ENCODE data around the gene PSMC4.

Gene PSMC4

DNA sequence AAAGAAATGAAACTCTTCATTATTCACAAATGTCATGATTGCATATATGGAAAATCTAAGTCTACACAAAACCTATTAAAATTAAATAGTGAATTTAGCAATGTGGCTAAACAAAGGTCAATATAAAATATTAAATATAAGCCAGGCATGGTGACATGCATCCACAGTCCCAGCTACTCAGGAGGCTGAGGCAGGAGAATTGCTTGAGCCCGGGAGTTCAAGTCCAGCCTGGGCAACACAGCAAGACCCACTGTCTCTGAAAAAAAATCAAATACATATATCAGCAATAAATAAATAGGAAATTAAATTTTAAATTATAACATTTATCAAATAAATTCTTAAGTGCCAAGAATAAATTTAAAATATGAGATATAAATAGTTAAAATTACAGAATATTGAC, 11.9 kb downstream of the PSMC4 start:
- Mint-ChIP-seq H3K36me3 (ENCODE audit: insufficient read depth) (peaks cover 37% of the 10 kb centered on the region), H3K27me3 (no peaks in the 10 kb centered on the region), H3K4me1 (ENCODE audit: low read depth in 2 of 2) (peaks cover 0 to 8% of the 10 kb centered on the region in 2 donors), H3K4me3 (no peak overlapping the region), H3K9me3 (peaks cover 4 to 11% of the 10 kb centered on the region in 2 donors), H3K27ac (no peak overlapping the region)
- no peak for ATAC-seq (replicated peaks)
- no peak for DNase-seq

DNA sequence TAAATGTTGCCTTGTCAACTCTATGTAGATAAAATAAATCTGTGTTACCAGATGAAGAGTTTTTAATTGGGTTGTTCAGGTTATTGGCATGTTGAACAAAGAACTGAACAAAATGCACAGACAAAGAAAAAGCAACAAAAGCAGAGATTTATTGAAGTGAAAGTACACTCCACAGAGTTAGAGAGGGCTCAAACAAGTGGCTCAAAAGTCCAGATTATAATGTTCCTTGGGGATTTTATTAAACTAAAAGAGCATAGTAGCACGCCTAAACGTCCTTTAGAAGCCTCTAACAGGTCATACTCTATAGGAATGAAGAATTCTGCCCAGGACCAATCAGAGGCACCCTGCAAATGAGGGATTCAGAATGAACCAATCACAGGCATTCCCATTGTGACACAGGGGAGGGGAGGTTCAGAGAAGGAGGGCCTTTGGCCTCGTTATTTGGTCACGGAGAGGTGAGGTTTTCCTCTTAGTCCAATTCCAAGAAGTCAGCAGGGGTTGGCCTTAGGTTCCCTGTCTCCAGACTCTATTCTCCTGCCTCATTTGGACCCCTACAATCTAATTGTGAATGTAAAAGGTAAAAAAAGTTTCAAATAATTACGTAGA, 12.8 kb downstream of the PSMC4 start:
- peaks cover 4 to 11% of the 10 kb centered on the region in 2 donors for H3K9me3 Mint-ChIP-seq
- peaks cover 29% of the 10 kb centered on the region for H3K36me3 Mint-ChIP-seq (ENCODE audit: insufficient read depth)
- H3K27me3 Mint-ChIP-seq, result no peaks in the 10 kb centered on the region
- no peak overlapping the region for H3K27ac Mint-ChIP-seq
- H3K4me1 Mint-ChIP-seq (ENCODE audit: low read depth in 2 of 2), result peaks cover 0 to 6% of the 10 kb centered on the region in 2 donors
- no peak overlapping the region for H3K4me3 Mint-ChIP-seq
- DNase-seq (no peak), ATAC-seq (replicated peaks) (no peak)

DNA sequence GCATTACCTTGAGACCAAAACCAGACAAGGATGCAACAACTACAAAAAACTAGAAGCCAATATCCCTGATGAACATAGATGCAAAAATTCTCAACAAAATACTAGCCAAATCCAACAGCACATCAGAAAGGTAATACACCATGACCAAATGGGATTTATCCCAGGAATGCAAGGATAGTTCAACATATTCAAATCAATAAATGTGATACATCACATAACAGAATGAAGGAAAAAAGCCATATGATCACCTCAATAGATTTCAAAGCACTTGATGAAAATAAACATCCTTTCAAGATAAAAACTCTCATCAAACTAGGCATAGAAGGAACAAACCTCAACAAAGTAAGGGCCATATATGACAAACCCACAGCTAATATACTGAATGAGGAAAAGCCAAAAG, 15.7 kb downstream of the PSMC4 start:
- peaks cover 11% of the 10 kb centered on the region for H3K36me3 Mint-ChIP-seq (ENCODE audit: insufficient read depth)
- ATAC-seq (replicated peaks) (no peak), DNase-seq (no peak)

DNA sequence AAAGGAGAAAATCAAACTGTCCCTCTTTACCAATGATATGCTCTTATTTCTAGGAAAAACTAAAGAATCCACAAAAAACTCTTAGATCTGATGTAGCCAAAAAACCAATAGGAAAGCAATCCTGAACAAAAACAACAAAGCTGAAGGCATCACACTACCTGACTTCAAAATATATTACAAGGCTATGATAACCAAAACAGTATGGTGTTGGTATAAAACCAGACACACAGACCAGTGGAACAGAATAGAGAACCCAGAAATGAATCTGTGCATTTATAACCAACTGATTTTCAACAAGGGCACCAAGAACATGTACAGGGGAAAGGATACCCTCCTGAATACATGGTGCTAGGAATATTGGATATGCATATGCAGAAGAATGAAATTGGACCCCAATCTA, 16.2 kb downstream of the PSMC4 start:
- H3K27ac Mint-ChIP-seq, result no peak overlapping the region

More for the DNA sequence above, 15.7 kb downstream of the PSMC4 start:
- Mint-ChIP-seq H3K27me3 (no peaks in the 10 kb centered on the region), H3K9me3 (peaks cover 4 to 11% of the 10 kb centered on the region in 2 donors), H3K27ac (no peak overlapping the region), H3K4me3 (no peak overlapping the region), H3K4me1 (ENCODE audit: low read depth in 2 of 2) (peaks cover 13 to 14% of the 10 kb centered on the region in 2 donors)

DNA sequence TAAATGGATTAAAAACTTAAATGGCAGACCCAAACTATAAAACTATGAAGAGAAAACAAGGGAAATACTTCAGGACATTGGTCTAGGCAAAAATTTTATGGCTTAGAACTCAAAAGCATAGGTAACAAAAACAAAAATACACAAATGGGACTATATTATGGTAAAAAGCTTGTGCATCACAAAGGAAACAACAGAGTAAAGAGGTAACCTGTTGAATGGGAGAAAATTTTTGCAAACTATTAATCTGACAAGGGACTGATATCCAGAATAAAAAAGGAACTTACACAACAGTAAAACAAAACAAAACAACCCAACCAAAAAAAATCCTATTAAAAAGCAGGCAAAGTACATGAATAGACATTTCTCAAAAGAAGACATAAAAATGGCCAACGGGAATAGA, 16.6 kb downstream of the PSMC4 start:
- DNase-seq, result no peak
- Mint-ChIP-seq H3K27me3 (no peaks in the 10 kb centered on the region), H3K9me3 (peaks cover 4 to 11% of the 10 kb centered on the region in 2 donors), H3K27ac (no peak overlapping the region), H3K36me3 (ENCODE audit: insufficient read depth) (peaks cover 4% of the 10 kb centered on the region), H3K4me3 (no peak overlapping the region), H3K4me1 (ENCODE audit: low read depth in 2 of 2) (peaks cover 18 to 21% of the 10 kb centered on the region in 2 donors)
- ATAC-seq (replicated peaks), result no peak

More for the DNA sequence above, 16.2 kb downstream of the PSMC4 start:
- Mint-ChIP-seq H3K4me3 (no peak overlapping the region), H3K4me1 (ENCODE audit: low read depth in 2 of 2) (peaks cover 15 to 17% of the 10 kb centered on the region in 2 donors), H3K36me3 (ENCODE audit: insufficient read depth) (peaks cover 6% of the 10 kb centered on the region), H3K27me3 (no peaks in the 10 kb centered on the region), H3K9me3 (peaks cover 4 to 11% of the 10 kb centered on the region in 2 donors)
- DNase-seq (no peak), ATAC-seq (replicated peaks) (no peak)

DNA sequence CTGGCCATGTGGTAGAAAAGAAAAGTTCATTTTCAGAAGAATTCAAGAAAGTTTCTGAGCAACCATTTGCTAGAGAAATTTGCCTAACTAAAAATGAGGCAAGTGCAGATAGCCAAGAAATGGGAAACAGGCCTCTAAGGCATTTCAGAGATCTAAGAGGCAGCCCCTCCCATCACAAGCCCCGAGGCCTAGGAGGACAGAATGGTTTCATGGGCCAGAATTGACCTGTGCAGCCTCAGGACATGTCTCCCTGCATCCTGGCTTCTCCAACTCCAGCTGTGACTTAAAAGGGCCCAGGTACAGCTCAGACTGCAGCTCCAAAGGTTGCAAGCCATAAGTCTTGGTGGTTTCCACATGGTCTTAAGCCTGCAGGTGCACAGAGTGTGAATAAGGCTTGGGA, 22.6 kb downstream of the PSMC4 start:
- H3K27me3 Mint-ChIP-seq, result no peaks in the 10 kb centered on the region
- peaks cover 19% of the 10 kb centered on the region for H3K36me3 Mint-ChIP-seq (ENCODE audit: insufficient read depth)
- DNase-seq (no peak), ATAC-seq (replicated peaks) (no peak)
- H3K4me1 Mint-ChIP-seq (ENCODE audit: low read depth in 2 of 2), result peaks cover 34 to 40% of the 10 kb centered on the region in 2 donors
- peaks cover 0 to 1% of the 10 kb centered on the region in 2 donors for H3K9me3 Mint-ChIP-seq
- no peak overlapping the region for H3K4me3 Mint-ChIP-seq
- no peak overlapping the region for H3K27ac Mint-ChIP-seq

DNA sequence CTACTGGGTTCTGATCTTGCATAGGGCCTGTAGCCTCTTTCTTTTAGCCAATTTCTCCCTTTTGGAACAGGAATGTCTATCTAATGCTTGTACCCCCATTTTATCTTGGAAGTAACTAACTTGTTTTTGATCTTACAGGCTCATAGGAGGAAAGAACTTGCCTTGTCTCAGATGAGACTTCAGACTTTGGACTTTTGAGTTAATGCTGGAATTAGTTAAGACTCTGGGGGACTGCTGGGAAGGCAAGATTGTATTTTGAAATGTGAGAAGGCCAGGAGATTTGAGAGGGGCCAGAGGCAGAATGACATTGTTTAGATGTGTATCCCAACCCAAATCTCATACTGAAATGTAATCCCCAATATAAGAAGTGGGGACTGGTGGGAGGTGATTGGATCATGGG, 23.4 kb downstream of the PSMC4 start:
- H3K4me3 Mint-ChIP-seq, result no peak overlapping the region
- no peaks in the 10 kb centered on the region for H3K27me3 Mint-ChIP-seq
- ATAC-seq (replicated peaks) (no peak), DNase-seq (no peak)
- H3K27ac Mint-ChIP-seq, result no peak overlapping the region
- H3K4me1 Mint-ChIP-seq (ENCODE audit: low read depth in 2 of 2), result peaks cover 31 to 40% of the 10 kb centered on the region in 2 donors
- H3K36me3 Mint-ChIP-seq (ENCODE audit: insufficient read depth), result peaks cover 19% of the 10 kb centered on the region
- H3K9me3 Mint-ChIP-seq, result peaks cover 0 to 1% of the 10 kb centered on the region in 2 donors

DNA sequence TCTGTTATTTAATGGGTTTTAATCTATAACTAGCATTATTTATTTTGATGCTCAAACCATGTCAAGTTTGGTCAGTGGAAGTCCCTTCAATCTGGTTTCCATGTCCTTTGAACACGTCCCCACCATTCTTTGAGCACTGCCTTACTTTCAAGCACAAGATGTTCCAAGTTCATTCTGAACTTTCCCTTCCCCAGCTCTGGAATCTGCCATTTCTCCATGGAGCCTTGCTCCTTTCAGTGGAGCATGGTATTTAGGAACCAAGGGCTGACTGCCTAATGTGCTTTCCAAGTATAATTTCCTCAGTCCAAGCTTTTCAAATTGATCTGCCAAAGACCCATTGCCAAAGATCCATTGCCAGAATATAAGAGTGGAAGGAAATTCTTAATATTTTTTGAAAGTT, 24.8 kb downstream of the PSMC4 start:
- ATAC-seq (replicated peaks) (no peak), DNase-seq (no peak)
- Mint-ChIP-seq H3K27me3 (no peaks in the 10 kb centered on the region), H3K9me3 (peaks cover 0 to 1% of the 10 kb centered on the region in 2 donors), H3K4me3 (peak overlapping the region in 1 of 2 donors; percentile 93), H3K27ac (peak overlapping the region in 1 of 2 donors; percentile 98), H3K36me3 (ENCODE audit: insufficient read depth) (peaks cover 15% of the 10 kb centered on the region), H3K4me1 (ENCODE audit: low read depth in 2 of 2) (peaks cover 26 to 31% of the 10 kb centered on the region in 2 donors)

DNA sequence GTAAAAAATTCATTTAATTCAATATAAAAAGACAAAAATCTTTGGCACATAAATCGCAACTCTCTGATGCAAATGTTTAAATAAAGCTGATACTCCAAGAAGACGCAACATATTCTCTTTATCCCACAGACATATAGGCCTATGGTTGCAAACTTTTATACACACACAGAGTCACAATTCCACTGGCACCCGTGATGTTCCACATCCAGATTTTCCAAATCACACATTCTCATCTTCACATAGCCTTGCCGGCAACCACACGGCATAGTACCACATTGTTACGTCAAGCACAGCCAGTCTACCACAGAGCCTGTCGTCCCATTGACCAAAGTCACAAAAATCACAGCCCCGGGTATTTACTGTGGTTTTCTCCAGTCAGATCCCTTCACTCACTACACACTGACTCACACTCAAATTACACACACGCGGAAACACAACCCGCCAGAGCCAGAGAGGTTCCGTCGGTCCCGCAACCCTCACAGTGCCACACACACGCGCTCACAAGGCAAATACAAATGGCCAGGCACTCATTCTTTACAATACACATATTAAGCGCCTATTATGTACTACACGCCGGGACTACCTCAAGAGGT, 25.3 kb downstream of the PSMC4 start:
- Mint-ChIP-seq H3K4me3 (peak overlapping the region; percentile 82 to 93), H3K36me3 (ENCODE audit: insufficient read depth) (peaks cover 15% of the 10 kb centered on the region), H3K9me3 (peaks cover 0 to 1% of the 10 kb centered on the region in 2 donors), H3K27ac (peak overlapping the region; percentile 96 to 98), H3K27me3 (no peaks in the 10 kb centered on the region), H3K4me1 (ENCODE audit: low read depth in 2 of 2) (peaks cover 22 to 27% of the 10 kb centered on the region in 2 donors)
- peak in 2 of 3 experiments; percentile 33 to 44 for DNase-seq
- ATAC-seq (replicated peaks), result peak; percentile 63

DNA sequence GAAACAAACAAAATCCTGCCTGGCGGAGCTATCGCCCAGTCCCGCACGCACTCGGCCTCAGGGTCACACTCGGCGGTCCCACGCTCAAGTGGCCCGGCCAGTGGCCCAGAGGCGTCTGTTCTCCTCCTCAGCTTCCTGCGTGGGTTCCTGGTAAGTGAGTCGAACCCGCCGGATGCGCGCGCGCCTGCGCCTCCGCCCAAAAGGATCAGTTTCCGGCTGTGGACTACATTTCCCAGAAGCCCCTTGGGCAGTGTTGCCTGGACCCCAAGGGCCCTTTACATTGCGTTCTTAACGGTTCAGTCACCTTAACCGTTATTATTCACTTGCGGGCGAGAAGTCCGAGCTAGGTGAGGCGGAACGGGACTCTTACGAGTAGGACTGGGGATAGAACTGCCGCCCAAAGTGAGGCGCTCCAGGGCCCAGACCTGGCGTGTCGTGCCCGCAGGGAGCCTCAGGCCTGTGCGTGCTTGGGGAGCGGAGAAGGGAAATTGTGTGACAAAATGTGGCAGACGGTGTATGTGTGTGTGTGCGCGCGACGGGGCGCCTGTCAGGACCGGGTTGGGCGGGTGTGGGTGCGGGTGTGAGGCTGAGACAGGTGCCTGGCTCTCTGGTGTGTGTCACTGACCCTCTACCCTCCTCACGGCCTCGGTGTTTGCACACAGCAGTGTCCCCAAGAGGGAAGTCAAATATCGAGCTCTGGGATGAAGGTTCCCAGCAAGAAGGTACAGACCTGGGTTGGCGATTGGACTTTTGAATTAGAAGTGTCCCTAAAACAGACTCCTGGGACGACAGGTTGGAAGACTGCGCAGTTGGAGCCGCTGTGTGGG, 26.1 kb downstream of the PSMC4 start, which contains the start of gene ZNF546:
Gene ZNF546, plus strand, starts transcription at position 250 of the 827 bp plus-strand sequence. CDS start 1,267 bp downstream, outside the sequence.
- Mint-ChIP-seq H3K4me1 (ENCODE audit: low read depth in 2 of 2) (peaks cover 22 to 24% of the 10 kb centered on the region in 2 donors), H3K27ac (peak within 1 kb of the TSS; percentile 96 to 98), H3K9me3 (peaks cover 0 to 1% of the 10 kb centered on the region in 2 donors), H3K27me3 (no peaks in the 10 kb centered on the region), H3K4me3 (peak within 1 kb of the TSS; percentile 82 to 93), H3K36me3 (ENCODE audit: insufficient read depth) (peaks cover 15% of the 10 kb centered on the region)
- DNase-seq, result peak; percentile 81 to 90 (median 82)
- peak; percentile 87 for ATAC-seq (replicated peaks)

DNA sequence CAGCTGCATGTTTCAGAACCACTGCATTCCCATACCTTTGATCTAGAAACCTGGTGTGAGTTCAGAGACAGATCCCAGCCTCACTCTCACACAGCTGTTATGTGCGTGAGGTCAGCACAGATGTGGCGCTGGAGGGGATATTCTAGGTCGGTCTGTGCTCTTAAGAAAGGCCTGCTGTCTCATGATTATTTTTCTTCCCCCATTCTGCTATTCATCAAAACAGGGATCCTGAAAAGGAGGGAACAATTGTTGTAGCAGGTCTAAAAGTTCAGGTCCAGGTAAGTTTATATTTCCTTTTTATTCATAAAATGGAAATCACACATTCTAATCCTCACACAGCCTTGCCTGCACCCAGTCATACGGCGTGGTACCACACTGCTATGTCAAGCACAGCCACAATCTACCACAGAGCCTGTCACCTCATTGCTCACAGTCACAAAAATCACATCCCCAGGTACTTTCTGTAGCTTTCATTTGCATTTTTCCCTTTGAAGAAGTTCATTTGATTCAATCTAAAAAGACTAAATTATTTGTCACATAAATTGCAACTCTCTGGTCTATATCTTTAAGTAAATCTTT, 26.8 kb downstream of the PSMC4 start:
- ATAC-seq (replicated peaks) (no peak), DNase-seq (no peak)
- peaks cover 0 to 1% of the 10 kb centered on the region in 2 donors for H3K9me3 Mint-ChIP-seq
- H3K4me1 Mint-ChIP-seq (ENCODE audit: low read depth in 2 of 2), result peaks cover 18% of the 10 kb centered on the region in 2 donors
- H3K27me3 Mint-ChIP-seq, result no peaks in the 10 kb centered on the region
- peak overlapping the region; percentile 96 to 98 for H3K27ac Mint-ChIP-seq
- H3K4me3 Mint-ChIP-seq, result peak overlapping the region; percentile 82 to 93
- H3K36me3 Mint-ChIP-seq (ENCODE audit: insufficient read depth), result peaks cover 15% of the 10 kb centered on the region

DNA sequence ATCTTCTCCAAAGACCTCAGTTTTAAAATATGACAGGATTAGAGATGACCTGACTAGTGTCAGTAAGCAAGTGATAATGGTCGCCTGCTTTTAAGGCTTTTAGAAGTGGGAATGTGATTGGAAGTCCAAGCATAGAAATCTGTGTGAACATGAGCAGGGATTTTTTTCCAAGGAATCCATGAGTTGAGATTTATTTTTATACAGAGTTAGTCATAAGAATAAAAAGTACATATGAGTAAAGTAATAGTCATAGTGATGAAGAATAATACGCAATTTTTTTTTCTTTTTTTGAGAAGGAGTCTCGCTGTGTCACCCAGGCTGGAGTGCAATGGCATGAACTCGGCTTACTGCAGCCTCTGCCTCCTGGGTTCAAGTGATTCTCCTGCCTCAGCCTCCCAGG, 27.5 kb downstream of the PSMC4 start:
- H3K4me1 Mint-ChIP-seq (ENCODE audit: low read depth in 2 of 2), result peaks cover 18% of the 10 kb centered on the region in 2 donors
- H3K27ac Mint-ChIP-seq, result peak overlapping the region in 1 of 2 donors; percentile 96
- ATAC-seq (replicated peaks) (no peak), DNase-seq (no peak)
- H3K9me3 Mint-ChIP-seq, result no peaks in the 10 kb centered on the region
- peaks cover 19% of the 10 kb centered on the region for H3K36me3 Mint-ChIP-seq (ENCODE audit: insufficient read depth)
- H3K27me3 Mint-ChIP-seq, result no peaks in the 10 kb centered on the region
- peak overlapping the region; percentile 17 to 93 for H3K4me3 Mint-ChIP-seq

DNA sequence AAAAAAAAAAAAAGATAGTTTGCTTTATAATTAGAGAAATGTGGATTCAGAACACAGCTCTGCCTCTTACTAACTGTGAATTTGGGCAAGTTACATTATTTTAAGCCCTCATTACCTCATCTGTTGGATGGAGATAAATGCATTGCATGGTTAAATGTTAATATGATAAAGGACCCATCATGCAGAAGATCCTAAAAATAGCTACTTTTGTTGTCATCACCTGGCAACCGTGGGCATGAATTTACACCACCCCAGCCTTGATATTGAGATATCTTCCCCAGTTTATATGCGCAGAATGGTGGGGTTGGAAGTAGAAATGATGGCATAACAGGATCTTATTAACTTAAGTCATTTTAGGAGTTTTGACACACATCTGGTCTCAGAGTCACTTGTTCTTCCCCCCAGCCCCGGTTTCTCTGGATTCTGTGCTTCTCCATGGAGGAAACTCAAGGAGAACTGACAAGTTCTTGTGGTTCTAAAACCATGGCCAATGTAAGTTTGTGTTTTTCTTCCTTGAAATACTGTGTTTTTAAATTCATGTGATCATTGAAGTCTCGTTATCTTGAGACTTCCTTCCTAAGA, 34.8 kb downstream of the PSMC4 start:
- no peak overlapping the region for H3K4me3 Mint-ChIP-seq
- no peaks in the 10 kb centered on the region for H3K4me1 Mint-ChIP-seq (ENCODE audit: low read depth in 2 of 2)
- ATAC-seq (replicated peaks), result no peak
- H3K9me3 Mint-ChIP-seq, result peaks cover 0 to 1% of the 10 kb centered on the region in 2 donors
- H3K36me3 Mint-ChIP-seq (ENCODE audit: insufficient read depth), result peaks cover 28% of the 10 kb centered on the region
- DNase-seq, result no peak
- no peak overlapping the region for H3K27ac Mint-ChIP-seq
- H3K27me3 Mint-ChIP-seq, result no peaks in the 10 kb centered on the region
